ENCODE results near the gene RAPGEF4.

RAPGEF4 gene

DNA sequence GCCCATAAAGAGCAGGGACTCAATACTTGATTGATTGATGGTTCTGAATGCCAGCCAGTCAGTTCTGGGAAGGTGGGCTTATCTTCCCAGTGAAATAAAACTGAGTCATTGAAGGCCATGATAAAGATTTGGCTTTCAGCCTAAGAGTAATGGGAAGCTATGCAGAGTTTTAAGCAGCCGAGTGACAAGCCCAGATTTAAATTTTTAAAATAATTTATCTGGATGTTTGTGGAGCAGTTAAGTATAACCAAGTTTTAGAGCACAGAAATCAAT, 122.8 kb downstream of the RAPGEF4 start:
- CTCF ChIA-PET = interaction anchor here (0.9 to 2.4 kb wide), 5 partner anchors 30 to 168 kb away, joined by 3 to 22 read pairs (median 4); no protein-coding TSS in a partner anchor
- POLR2A ChIA-PET = no interaction called here
- Histone ChIP-seq H3K9me3 (ENCODE audit: control insufficient read depth, insufficient read depth, low read depth, low read length) (no peaks in the 10 kb centered on the region), H3K4me1 (ENCODE audit: control insufficient read depth, insufficient read depth, low read length) (peaks cover 17% of the 10 kb centered on the region), H3K27ac (ENCODE audit: extremely low read depth, low read depth, low read length) (no peak overlapping the region), H3K4me3 (ENCODE audit: low read depth, low read length) (no peak overlapping the region), H3K36me3 (ENCODE audit: control insufficient read depth in 2 of 2, insufficient read depth in 1 of 2, low read length in 2 of 2) (no peaks in the 10 kb centered on the region)
- TF ChIP-seq, protein P1, sequence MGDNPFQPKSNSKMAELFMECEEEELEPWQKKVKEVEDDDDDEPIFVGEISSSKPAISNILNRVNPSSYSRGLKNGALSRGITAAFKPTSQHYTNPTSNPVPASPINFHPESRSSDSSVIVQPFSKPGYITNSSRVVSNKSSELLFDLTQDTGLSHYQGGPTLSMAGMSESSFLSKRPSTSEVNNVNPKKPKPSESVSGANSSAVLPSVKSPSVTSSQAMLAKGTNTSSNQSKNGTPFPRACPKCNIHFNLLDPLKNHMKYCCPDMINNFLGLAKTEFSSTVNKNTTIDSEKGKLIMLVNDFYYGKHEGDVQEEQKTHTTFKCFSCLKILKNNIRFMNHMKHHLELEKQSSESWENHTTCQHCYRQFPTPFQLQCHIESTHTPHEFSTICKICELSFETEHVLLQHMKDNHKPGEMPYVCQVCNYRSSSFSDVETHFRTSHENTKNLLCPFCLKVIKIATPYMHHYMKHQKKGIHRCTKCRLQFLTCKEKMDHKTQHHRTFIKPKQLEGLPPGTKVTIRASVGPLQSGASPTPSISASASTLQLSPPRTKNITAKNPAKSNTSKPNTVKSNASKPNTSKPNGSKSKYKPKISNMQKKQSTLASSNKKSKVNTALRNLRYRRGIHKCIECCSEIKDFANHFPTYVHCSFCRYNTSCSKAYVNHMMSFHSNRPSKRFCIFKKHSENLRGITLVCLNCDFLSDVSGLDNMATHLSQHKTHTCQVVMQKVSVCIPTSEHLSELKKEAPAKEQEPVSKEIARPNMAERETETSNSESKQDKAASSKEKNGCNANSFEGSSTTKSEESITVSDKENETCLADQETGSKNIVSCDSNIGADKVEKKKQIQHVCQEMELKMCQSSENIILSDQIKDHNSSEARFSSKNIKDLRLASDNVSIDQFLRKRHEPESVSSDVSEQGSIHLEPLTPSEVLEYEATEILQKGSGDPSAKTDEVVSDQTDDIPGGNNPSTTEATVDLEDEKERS (tag by site-specific recombination; IDR thresholded peaks at IDR 0.05) = no peak
- TF ChIP-seq ZNF354C (tag by site-specific recombination; IDR thresholded peaks at IDR 0.05; ENCODE audit: borderline replicate concordance, low read depth) (no peak), ZNF654 (tag by site-specific recombination; IDR thresholded peaks at IDR 0.05; ENCODE audit: low read depth) (no peak), KLF8 (tag by site-specific recombination; IDR thresholded peaks at IDR 0.05) (no peak)

GRCh38 chr2:172859581-172860335, 124.1 kb downstream of the RAPGEF4 start:
- Histone ChIP-seq H3K4me3 (ENCODE audit: low read depth, low read length) (no peak overlapping the region), H3K4me1 (ENCODE audit: control insufficient read depth, insufficient read depth, low read length) (peaks cover 17% of the 10 kb centered on the region), H3K9me3 (ENCODE audit: control insufficient read depth, insufficient read depth, low read depth, low read length) (no peaks in the 10 kb centered on the region), H3K27ac (ENCODE audit: extremely low read depth, low read depth, low read length) (peak overlapping the region; percentile 26; the same call in 1 of the 2 replicates), H3K36me3 (ENCODE audit: control insufficient read depth in 2 of 2, insufficient read depth in 1 of 2, low read length in 2 of 2) (no peaks in the 10 kb centered on the region)
- POLR2A ChIA-PET = no interaction called here
- CTCF ChIA-PET = interaction anchor here (1.1 to 2.4 kb wide), 5 partner anchors 31 to 73 kb away, joined by 3 to 22 read pairs (median 4); no protein-coding TSS in a partner anchor
- TF ChIP-seq ZSCAN23 (tag by site-specific recombination; IDR thresholded peaks at IDR 0.05) (no peak), YY1 (tag by site-specific recombination; IDR thresholded peaks at IDR 0.05) (no peak), ZBTB17 (tag by site-specific recombination; IDR thresholded peaks at IDR 0.05) (peak; percentile 86), ZNF10 (tag by site-specific recombination; IDR thresholded peaks at IDR 0.05) (0 out of 2 replicates have a peak, but pooled peaks have one; percentile 11), ZBTB1 (tag by site-specific recombination; IDR thresholded peaks at IDR 0.05) (no peak), ZNF341 (tag by site-specific recombination; IDR thresholded peaks at IDR 0.05; ENCODE audit: low read depth) (0 out of 2 replicates have a peak, but pooled peaks have one; percentile 12), ZFP69B (tag by site-specific recombination; IDR thresholded peaks at IDR 0.05) (no peak)

- H3K4me1 ChIP-seq (ENCODE audit: control insufficient read depth, insufficient read depth, low read length) = peaks cover 17% of the 10 kb centered on the region
- H3K9me3 ChIP-seq (ENCODE audit: control insufficient read depth, insufficient read depth, low read depth, low read length) = no peaks in the 10 kb centered on the region
- no peak overlapping the region for H3K4me3 ChIP-seq (ENCODE audit: low read depth, low read length)
- ChIA-PET CTCF (interaction anchor here (1.6 to 2.4 kb wide), 3 partner anchors 47 to 72 kb away, joined by 3 to 22 read pairs (median 16); no protein-coding TSS in a partner anchor), POLR2A (no interaction called here)
- H3K27ac ChIP-seq (ENCODE audit: extremely low read depth, low read depth, low read length) = peak overlapping the region; percentile 26; the same call in 1 of the 2 replicates
- TF ChIP-seq ZNF624 (tag by site-specific recombination; IDR thresholded peaks at IDR 0.05) = no peak
- TF ChIP-seq, protein P2, sequence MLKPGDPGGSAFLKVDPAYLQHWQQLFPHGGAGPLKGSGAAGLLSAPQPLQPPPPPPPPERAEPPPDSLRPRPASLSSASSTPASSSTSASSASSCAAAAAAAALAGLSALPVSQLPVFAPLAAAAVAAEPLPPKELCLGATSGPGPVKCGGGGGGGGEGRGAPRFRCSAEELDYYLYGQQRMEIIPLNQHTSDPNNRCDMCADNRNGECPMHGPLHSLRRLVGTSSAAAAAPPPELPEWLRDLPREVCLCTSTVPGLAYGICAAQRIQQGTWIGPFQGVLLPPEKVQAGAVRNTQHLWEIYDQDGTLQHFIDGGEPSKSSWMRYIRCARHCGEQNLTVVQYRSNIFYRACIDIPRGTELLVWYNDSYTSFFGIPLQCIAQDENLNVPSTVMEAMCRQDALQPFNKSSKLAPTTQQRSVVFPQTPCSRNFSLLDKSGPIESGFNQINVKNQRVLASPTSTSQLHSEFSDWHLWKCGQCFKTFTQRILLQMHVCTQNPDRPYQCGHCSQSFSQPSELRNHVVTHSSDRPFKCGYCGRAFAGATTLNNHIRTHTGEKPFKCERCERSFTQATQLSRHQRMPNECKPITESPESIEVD (tag by site-specific recombination; IDR thresholded peaks at IDR 0.05) = peak; percentile 88
- no peaks in the 10 kb centered on the region for H3K36me3 ChIP-seq (ENCODE audit: control insufficient read depth in 2 of 2, insufficient read depth in 1 of 2, low read length in 2 of 2)
Observed at GRCh38 chr2:172860336-172860707, 124.7 kb downstream of the RAPGEF4 start.

GRCh38 chr2:172861098-172861497, 125.5 kb downstream of the RAPGEF4 start:
- CTCF ChIA-PET = interaction anchor here (0.6 to 2.3 kb wide), 3 partner anchors 37 to 55 kb away, joined by 3 to 7 read pairs (median 4); no protein-coding TSS in a partner anchor
- POLR2A ChIA-PET = no interaction called here
- TF ChIP-seq ZNF433 (tag by site-specific recombination; IDR thresholded peaks at IDR 0.05; ENCODE audit: low read depth) (no peak), ZBTB20 (tag by site-specific recombination; IDR thresholded peaks at IDR 0.05) (no peak), ZNF549 (tag by site-specific recombination; IDR thresholded peaks at IDR 0.05) (no peak), ZNF791 (tag by site-specific recombination; IDR thresholded peaks at IDR 0.05) (no peak)
- H3K4me1 ChIP-seq (ENCODE audit: control insufficient read depth, insufficient read depth, low read length) = peaks cover 17% of the 10 kb centered on the region
- no peaks in the 10 kb centered on the region for H3K36me3 ChIP-seq (ENCODE audit: control insufficient read depth in 2 of 2, insufficient read depth in 1 of 2, low read length in 2 of 2)
- H3K27ac ChIP-seq (ENCODE audit: extremely low read depth, low read depth, low read length) = no peak overlapping the region
- no peak overlapping the region for H3K4me3 ChIP-seq (ENCODE audit: low read depth, low read length)
- no peaks in the 10 kb centered on the region for H3K9me3 ChIP-seq (ENCODE audit: control insufficient read depth, insufficient read depth, low read depth, low read length)
